Fibroblast of upper back skin (primary cell): ENCODE results near the gene WASHC1.
A peak's percentile ranks its signal among the peaks of the same experiment; 100 is the strongest.
"Not testable (repeated sequence)": the region's sequence is repeated elsewhere in the genome, so short reads cannot be mapped to it uniquely, and the experiment has no call there.

Experiments
- DNase-seq: peaks from one replicate; pipeline ENCODE4 v3.0.0-alpha.2; 2013

Gene WASHC1

GRCh38 chr9:29356-29755, at the start of gene WASHC1:
TSS of gene WASHC1 (minus strand) at chr9:29456. CDS start at chr9:24999, 4,457 bp downstream.
- DNase-seq = not testable (repeated sequence)

GRCh38 chr9:78333-78732, 49.1 kb upstream of the WASHC1 start:
- not testable (repeated sequence) for DNase-seq

GRCh38 chr9:76389-76788, 47.1 kb upstream of the WASHC1 start:
- not testable (repeated sequence) for DNase-seq

GRCh38 chr9:73900-74525, 44.8 kb upstream of the WASHC1 start:
- not testable (repeated sequence) for DNase-seq

- peak; percentile 3 for DNase-seq
Observed at GRCh38 chr9:73076-73899, 44.0 kb upstream of the WASHC1 start.

- not testable (repeated sequence) for DNase-seq
Observed at GRCh38 chr9:63031-63629, 33.9 kb upstream of the WASHC1 start.

GRCh38 chr9:52678-53077, 23.4 kb upstream of the WASHC1 start:
- peak; percentile 22 for DNase-seq

GRCh38 chr9:48190-48842, 19.1 kb upstream of the WASHC1 start:
- not testable (repeated sequence) for DNase-seq

GRCh38 chr9:46639-47271, 17.5 kb upstream of the WASHC1 start:
- DNase-seq = not testable (repeated sequence)

- not testable (repeated sequence) for DNase-seq
Observed at GRCh38 chr9:46164-46563, 16.9 kb upstream of the WASHC1 start.

GRCh38 chr9:45180-45878, 16.1 kb upstream of the WASHC1 start:
- DNase-seq = not testable (repeated sequence)

GRCh38 chr9:44416-44815, 15.2 kb upstream of the WASHC1 start:
- not testable (repeated sequence) for DNase-seq

- peak; percentile 10 for DNase-seq
Observed at GRCh38 chr9:43636-44035, 14.4 kb upstream of the WASHC1 start.

GRCh38 chr9:43116-43515, 13.9 kb upstream of the WASHC1 start:
- not testable (repeated sequence) for DNase-seq

- DNase-seq = not testable (repeated sequence)
Observed at GRCh38 chr9:41819-42218, 12.6 kb upstream of the WASHC1 start.

- not testable (repeated sequence) for DNase-seq
Observed at GRCh38 chr9:41261-41676, 12.0 kb upstream of the WASHC1 start.

GRCh38 chr9:32308-32707, 3.1 kb upstream of the WASHC1 start:
- not testable (repeated sequence) for DNase-seq

- DNase-seq = not testable (repeated sequence)
Observed at GRCh38 chr9:28775-29174, 481 bp downstream of the WASHC1 start.

- not testable (repeated sequence) for DNase-seq
Observed at GRCh38 chr9:21621-22020, 7.6 kb downstream of the WASHC1 start.

- DNase-seq = not testable (repeated sequence)
Observed at GRCh38 chr9:16875-17274, 12.4 kb downstream of the WASHC1 start.

- DNase-seq = not testable (repeated sequence)
Observed at GRCh38 chr9:14129-14809, 15.0 kb downstream of the WASHC1 start.
